ENCODE results near the gene HYLS1.

HYLS1 gene

DNA sequence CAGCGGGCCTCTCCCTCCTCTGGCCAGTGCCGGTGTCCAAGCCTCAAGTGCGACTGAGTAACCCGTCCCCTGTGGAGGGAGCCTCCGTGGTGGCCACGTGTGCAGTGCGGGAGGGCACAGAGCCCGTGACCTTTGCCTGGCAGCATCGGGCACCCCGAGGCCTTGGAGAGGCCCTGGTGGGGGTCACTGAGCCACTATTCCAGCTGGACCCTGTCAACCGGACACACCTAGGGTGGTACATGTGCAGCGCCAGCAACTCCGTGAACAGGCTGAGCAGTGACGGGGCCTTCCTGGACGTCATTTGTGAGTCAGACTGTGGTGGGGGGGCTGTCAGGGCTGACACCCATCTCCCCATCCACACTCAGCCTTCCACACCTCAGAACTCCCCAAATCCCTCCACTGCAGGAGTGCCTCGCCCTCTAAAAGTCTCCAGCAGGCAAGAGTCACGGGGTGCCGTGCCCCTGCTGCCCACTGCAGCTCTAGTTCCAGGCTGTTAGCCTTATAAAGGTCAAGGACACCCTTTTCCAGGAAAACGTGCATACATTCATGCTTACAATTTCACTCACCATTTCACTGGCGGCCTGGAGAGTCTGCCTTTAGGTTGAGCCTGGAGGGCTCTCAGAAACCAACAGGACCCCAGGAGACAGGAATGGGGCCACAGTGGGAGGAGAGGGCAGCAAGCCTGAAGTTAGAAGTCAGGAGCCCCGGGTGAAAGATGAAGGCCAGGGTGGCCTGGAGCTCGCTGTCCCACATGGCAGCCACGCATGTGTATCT is 61.0 kb downstream of the HYLS1 start:
- no peak for DNase-seq (ENCODE audit: extremely low read depth in 1 of 2, low read depth in 1 of 2)

DNA sequence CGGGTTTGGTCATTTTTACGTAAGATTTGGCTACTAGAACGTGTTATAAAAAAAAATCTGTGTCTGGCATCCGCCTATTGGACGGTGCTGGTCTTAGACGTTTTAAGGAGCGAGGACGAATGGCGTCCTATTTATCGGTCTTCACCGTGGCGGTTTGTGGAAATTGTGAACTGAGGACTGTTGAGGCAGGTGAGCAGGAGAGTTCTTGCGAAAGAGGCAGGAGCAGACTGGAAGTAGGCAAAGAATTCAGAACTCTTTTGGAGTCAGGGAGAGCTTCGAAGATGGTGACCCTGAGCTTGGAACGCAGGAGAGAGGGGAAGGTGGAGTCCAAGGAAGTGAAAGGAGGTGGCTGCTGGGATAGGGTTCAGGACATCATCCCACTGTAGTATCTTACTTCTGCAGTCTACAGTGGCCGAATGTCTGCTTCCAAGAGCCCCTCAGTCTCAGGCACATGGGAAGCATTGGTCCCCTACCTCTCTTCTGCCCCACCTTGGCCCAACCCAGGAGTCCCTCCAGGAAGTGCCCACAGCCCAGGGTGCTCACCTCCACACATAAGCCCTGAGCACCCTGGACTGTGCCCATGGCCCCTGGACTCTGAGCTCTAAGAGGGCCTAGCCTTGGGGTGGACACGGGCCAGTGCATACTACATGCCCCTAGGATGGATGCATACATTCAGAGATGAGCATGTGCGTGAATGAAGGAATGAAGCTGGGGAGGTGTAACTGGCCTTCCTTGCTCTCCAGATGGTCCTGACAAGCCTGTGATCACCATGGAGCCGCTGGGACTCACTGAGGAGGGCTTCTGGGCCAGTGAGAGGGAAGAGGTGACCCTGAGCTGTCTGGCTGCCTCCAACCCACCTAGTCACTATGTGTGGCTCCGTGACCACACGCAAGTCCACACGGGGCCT is 62.1 kb downstream of the HYLS1 start:
- DNase-seq (ENCODE audit: extremely low read depth in 1 of 2, low read depth in 1 of 2), result no peak

- DNase-seq (ENCODE audit: extremely low read depth in 1 of 2, low read depth in 1 of 2), result no peak
These were observed 62.7 kb downstream of the HYLS1 start for GRCh38 chr11:125950178-125950490.

Data from stimulated activated CD8-positive, alpha-beta memory T cell treated with anti-CD3 and anti-CD28 coated beads, Interleukin-7, amount 100 ng/mL, for 48 hours (primary cell).